NCI-H524 (cell line): ENCODE data around the gene TCOF1.

Source experiments
- DNase-seq, 2 experiments: peaks; one replicate each; lab custom pipeline; 2025; lab: John Stamatoyannopoulos, UW

TCOF1 gene

DNA sequence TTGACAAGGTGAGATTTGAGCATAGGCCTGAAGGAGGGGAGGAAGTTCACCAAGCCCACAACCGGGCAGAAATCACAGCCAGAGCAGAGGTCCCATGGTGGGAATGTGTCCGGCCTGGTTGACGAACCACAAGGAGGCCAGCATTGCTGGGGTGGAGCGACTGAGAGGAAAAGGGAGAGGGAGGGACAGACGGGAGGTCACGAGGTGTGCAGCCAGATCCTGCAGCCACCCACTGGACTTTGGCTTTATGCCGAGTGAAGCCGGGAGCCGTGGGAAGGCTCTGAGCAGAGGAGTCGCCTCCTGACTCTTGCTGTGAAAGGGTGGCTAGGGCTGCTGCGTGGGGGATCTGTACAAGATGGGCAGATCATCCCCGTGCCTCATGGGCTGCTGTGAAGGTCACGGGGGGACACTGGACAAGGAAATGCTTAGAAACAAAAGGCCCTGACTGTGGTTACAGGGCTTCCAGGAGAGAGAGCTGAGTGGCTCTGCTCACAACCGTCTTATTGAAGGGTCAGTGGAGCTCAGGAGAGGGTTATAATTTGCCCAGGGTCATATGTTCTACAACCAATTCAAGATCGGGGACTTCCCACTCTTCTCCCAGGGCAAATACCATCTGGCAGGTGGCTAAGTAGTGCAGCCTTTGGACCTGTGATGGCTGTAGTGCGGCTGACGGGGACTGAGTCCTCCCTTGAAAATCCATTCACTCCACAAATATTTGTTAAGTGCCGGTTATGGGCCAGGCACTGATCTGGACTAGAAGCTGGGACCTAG, 70.8 kb downstream of the TCOF1 start:
- DNase-seq = no peak

DNA sequence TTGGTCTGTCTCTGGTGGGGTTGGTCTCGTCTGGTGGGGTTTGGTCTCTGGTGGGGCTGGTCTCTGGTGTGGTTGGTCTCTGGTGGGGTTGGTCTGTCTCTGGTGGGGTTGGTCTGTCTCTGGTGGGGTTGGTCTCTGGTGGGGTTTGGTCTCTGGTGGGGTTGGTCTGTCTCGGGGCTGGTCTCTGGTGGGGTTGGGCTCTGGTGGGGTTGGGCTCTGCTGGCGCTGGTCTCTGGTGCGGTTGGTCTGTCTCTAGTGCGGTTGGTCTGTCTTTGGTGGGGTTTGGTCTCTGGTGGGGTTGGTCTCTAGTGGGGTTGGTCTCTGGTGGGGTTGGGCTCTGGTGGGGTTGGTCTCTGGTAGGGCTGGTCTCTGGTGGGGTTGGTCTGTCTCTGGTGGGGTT, 71.5 kb downstream of the TCOF1 start:
- no peak for DNase-seq

DNA sequence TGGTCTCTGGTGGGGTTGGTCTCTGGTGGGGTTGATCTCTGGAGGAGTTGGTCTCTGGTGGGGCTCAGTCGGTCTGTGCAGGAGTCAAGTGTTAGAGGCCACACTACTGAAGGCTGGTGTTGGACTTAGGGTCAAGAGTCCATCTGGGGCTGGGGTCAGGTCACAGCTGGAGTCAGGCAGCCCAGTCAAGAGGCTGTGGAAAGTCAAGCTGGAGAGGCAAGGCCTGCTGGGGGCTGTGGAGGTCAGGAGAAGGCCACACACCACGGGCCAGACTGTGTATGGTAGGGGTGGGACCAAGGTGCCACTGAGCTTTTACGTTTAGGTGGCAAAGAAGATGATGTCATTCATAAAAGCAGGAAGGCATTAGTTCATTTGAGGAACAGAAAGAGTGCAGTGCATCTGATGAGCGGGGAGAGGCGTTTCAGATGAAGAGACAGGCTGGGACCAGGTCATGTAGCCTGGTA, 71.9 kb downstream of the TCOF1 start:
- no peak for DNase-seq

DNA sequence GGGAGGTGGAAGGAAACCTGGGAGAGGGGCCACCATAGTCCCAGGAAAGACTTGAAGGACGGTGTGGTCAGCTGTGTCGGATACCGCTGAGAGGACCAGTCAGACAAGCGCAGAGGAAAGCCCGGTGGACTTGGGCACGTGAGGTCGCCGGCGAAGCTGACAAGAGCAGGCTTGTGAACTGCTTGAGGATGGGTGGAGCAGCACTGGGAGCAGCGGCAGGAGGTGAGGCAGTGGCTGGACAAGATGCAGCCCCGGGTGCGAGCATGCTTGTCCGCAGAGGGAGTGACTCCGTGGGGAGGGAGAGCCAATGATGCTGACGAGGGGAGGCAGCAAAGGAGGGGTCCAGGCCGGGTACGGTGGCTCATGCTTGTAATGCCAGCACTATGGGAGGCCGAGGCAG, 73.6 kb downstream of the TCOF1 start:
- no peak for DNase-seq

DNA sequence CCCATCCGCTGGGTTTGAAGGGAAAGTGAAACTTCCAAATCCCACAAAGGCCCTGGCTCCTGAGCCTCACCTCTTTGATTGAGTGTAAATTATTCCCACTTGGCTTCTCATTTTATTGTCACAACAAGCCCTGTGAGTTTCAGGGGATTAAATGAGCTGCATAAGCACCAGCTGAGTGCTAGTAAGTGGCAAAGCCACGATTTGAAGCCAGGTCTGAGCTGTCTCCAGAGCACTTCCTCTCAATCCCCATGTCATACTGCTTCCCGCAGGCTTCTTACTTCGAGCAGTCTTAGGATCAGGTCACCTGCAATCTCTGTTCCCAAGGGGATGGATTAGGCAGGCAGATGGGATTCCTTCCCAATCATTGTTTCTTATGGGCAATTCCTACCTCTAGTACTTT, 74.1 kb downstream of the TCOF1 start:
- peak; percentile 88 to 95 for DNase-seq

DNA sequence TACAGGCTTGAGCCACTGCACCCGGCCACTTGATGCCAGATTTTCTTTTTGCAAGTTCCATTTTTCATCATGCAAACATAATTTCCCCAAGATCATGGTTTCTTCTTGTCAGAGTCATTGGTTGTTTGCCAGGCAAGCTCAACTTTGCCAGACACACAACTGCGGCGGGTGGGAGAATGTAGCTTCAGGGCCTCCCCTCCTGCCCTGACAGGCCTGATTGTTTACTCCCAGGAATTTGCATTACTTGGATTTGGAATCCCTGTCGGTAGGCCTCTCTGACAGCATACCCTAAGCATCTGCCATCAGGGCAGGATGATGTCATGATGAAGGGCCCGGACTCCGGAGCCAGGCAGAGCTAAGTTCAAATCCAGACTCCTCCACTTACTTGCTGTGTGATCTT, 77.0 kb downstream of the TCOF1 start:
- no peak for DNase-seq

DNA sequence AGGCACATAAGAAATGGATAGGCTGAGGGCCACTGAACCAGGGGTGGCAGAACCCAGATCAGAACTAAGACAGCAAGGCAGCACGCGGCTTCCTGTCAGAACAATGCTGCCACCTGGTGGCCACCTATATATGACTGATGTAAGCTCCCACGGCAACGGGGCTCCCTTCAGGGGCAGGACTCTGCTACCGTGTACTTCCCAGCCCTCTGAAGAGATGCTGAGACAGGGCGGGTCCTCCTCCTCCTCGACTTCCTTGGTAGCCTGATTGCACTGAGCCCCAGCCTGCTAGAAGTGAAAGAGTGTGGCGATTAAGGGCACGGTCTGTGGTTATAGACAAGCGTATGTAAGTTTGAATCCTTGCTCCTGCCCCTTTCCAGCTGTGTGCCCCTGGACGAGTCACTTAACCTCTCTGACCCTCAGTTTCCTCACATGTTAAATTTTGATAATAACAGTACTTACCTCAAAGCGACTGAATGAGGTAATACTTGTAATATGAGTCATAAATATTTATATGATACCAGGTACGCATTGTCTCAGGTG, 78.7 kb downstream of the TCOF1 start:
- peak; percentile 52 to 77 for DNase-seq

DNA sequence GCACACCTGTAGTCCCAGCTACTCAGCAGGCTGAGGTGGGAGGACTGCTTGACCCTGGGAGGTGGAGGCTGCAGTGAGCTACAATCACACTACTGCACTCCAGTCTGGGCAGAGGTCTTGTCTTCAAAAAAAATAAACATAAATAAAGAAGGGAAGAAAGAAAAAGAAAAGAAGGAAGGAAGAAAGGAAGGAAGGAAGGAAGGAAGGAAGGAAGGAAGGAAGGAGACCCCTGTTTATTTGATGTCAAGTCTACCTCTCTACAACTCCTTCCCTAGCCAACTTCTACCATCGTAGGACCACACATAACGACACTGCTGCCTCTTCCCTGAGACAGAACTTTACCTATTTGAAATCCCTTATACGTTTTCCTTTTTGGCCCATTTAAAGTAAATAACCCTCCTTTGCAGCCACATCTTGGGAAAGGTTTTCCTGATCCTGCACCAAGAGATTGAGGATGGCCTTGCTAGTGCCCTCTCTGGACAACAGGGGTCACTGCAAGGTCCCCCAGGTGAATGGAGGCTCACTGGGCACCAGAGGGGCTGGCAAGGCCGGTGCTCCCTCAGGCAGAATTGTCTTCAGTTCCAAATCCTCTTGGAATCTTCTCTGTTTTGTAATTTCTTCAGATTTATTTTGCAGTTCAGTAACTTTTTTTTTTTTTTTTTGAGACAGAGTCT, 81.5 kb downstream of the TCOF1 start:
- DNase-seq = peak; percentile 13 to 45

DNA sequence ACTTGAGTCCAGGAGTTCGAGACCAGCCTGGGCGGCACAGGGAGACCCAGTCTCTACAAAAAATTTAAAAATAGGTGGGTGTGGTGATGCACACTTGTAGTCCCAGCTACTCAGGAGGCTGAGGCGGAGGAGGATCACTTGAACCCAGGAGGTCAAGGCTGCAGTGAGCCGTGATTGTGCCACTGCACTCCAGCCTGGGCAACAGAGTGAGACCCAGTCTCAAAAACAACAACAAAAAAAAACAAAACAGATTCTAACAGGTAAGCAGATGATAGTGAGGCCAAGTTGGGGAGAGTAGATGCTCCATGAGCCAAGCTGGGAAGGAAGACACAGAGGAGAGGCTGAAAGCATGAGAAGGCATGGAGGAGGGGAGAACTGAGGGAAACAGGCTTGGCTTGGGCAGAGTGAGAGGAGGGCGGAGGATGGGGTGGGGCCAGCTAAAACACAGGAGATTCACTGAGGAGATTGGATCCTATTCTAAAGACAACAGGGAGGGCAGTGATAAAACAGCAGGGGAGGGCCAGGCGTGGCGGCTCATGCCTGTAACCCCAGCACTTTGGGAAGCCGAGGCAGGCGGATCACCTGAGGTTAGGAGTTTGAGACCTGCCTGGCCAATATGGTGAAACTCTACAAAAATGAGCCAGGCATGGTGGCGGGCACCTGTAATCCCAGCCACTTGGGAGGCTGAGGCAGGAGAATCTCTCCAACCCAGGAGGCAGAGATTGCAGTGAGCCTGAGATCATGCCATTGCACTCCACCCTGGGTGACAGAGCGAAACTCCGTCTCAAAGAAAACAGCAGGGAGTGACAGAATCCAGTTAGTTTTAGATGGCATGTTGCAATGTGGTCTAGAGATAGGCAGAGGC, 83.7 kb downstream of the TCOF1 start:
- DNase-seq = no peak

DNA sequence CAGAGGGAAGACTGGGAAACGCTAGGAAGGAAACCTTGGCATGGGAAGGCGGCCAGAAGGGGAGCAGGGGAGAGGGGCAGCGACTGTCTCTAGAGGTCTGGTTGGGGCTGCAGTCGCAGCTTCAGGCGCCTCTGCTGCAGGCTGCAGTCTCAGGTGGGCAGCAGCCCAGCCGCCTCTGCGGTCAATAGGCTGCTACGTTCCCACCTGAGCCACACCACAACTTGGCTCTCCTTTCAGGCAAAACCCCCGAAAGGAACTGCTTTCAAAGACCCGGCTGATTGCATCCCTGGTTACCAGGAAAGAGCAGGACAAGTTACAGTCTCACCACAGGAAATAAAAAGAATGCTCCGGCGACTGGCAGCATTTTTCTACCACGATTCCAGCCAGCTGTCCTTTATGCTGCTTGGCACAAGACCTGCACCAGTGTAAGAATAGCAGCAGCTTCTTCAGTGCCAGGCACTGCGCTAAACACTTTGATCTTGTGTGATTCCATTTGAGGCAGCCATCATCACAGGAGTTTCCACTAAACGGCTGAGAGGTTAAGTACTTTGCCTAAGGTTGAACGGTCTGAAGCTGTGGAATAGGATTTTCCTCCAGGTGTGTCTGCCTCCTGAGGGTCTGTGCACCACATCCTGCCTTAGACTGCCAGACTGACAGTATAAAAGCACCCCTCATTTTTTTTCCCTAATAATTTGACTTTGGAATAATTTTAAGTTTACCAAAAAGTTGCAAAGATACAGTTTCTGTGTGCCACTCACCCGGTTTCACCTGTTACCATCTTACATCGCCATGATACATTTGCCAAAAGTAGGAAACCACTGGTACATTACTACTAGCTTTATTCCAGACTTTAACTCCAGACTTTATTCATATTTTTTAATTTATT, 84.6 kb downstream of the TCOF1 start:
- DNase-seq = no peak

DNA sequence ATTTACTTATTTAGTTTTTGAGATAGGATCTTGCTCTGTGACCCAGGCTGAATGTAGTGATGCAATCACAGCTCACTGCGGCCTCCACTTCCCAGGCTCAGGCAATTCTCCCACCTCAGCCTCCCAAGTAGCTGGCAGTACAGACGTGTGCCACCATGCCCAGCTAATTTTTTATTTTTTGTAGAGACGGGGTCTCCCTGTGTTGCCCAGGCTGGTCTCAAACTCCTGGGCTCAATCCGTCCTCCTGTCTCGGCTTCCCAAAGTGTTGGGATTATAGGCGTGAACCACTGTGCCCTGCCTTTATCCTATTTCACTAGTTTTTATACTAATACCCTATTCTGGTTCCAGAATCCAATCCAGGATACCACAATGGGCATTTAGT, 85.2 kb downstream of the TCOF1 start:
- no peak for DNase-seq

DNA sequence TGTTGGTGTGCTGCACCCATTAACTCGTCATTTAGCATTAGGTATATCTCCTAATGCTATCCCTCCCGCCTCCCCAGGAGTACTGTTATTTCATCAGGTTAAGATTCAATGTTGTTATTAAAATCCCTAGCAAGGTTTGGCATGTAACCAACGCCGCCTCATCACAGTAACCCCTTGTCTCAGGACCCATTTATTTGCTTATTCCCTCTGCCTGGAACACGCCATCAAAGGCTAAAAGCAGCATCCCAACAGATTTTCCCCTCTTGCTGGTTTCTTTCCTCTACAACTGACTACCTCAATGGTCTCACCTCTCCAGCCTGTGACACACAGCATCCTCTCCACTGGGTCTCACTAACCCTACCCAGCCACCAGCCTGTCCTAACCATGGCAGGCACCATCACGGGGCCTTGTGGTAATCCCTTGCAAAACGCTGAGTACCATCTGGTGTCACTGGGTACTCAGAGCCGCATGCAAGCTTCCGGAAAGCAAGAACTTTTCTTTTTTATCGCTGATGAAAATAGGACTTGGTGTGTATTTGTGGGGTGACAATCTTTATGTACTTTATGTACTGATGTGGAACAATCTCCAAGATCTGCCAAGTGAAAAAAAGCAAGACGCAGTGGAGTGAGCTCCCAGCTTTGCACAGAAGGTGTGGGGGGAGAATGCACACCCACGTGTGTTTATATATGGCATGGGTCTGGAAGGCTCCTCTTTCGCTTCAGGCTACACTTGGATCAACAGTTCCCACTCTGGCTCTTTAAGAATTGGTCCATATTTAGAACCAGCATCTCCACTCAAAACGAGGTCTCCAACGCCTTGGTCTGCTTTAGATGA, 86.0 kb downstream of the TCOF1 start:
- DNase-seq = peak; percentile 78 to 88

DNA sequence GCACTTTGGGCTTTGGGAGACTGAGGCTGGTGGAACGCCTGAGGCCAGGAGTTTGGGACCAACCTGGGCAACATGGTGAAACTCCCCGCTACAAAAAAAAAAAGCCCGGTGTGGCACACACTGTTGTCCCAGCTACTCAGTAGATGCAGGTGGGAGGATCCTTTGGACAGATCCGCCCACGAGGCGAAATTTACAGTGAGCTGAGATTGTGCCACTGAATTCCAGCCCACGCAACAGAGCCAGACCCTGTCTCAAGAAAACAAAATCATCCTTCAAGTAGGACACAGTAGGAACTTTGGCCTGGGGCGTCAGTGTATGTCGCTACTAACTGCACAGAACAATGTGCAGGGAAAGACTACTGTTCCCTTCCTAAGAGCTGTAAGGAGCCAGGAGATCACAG, 87.3 kb downstream of the TCOF1 start:
- DNase-seq = peak in 1 of 2 experiments; percentile 23

DNA sequence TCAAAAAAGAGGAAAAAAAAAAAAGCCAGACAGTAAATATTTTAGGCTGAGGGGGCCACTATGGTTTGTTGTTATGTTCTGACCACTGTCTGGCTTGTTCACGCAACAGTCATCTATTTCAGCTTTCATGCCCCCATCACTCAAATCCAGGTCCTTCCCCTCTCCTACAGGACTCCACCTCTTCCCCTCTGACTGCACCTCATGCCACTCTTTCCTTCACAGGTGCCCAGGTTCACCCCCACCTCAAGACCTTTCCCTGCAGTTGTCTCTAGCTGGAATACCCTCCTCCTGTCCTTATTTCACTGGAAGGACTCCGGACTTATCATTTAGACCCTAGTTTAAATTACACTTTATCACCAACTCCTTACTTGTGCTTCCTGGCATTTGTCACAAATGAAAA, 88.6 kb downstream of the TCOF1 start:
- DNase-seq = no peak

DNA sequence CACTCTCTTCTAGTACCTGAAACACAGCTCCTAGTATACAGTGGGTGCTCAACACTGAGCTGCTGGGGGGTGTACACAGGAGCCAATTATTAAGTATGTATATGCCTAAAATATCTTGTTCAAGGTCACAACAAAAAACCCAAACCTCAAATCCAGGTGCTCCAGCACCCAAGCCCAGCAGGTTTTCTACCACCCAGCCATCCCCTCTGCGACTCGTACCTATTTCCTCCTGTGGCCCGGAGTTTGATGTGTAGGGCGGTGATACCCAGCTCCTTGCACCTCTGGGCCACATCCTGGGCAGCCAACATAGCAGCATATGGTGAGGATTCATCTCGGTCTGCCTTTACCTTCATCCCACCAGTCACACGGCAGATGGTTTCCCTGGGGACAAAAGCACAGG, 89.1 kb downstream of the TCOF1 start:
- peak; percentile 26 to 75 for DNase-seq

DNA sequence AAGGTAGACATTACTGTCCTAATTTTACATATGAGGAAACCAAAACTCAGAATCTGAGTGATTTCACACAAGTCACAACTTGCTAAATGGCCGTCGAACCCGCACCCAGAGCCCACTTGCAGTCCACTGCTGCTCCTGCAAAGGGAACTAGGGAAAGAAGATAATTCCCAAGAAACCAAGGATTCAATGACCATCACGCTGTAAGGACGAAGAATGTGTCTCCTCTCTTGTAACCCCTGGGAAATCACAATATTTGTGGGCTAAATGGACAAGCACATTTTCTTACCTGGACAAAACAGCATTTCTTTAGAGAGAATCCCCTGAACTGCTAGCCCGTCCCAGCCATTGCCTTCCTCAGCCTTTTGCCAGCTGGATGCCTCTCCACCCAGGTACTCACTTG, 89.7 kb downstream of the TCOF1 start:
- no peak for DNase-seq

DNA sequence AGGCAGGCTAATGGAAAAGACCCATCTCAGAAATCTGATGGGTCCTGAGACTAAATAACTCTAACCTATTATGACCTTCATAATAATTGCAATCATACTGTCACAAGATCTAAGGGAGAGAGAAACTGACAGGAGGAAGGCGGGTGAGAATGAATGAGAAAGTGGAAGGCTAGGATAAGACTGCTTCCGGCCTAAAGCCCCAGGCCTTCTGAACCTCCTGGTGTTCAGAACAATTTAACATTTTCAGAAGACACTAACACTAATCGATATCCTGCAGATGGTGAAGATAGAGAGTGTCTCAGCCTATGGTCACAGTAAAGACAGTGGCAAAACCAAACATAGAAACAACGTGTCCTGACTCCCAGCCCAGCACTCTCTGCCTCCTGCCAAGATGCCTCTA, 90.8 kb downstream of the TCOF1 start:
- no peak for DNase-seq

DNA sequence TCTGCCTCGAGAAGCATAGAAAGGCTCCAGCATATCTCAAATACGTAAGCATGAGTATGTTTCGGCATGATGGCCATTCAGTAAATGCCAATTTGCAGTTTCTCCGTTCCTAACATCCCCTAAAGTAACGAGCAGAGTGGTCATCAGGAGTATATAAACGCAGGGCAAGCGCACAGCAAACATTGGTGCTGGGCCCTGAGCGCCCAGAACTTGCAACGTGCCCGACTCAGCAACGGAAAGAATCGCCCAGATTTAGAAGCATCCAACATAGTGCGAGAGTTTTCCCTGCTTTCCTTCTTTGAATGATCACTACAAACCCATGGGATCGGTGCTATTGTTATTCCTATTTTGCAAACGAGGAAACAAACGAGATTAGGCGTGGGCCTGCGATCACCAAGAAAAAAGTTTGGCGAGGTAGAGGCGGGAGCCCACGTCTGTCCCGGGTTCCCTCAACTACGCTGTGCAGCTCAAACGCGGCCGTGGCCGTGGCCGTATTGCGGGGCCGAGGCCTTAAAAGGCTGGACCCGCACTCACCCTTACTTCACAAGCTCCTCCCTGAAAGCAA, 91.5 kb downstream of the TCOF1 start:
- DNase-seq = no peak
